ENCODE data around the gene LSM3.

DNA sequence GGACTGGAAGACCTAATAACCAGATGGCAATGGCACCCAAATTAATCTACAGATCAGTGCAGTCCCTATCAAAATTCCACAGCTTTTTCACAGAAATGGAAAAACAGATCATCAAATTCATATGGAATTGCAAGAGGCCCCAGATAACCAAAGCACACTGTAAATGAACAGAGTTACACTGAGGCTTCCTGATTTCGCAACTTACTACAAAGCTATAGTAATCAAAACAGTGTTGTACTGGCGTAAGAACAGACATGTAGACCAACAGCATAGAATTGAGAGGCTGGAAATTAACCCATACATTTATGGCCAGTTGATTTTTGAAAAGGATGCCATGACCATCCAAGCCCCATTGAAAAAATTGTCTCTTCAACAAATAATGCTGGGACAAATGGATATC is 16.4 kb upstream of the LSM3 start:
- TF ChIP-seq, protein P1, sequence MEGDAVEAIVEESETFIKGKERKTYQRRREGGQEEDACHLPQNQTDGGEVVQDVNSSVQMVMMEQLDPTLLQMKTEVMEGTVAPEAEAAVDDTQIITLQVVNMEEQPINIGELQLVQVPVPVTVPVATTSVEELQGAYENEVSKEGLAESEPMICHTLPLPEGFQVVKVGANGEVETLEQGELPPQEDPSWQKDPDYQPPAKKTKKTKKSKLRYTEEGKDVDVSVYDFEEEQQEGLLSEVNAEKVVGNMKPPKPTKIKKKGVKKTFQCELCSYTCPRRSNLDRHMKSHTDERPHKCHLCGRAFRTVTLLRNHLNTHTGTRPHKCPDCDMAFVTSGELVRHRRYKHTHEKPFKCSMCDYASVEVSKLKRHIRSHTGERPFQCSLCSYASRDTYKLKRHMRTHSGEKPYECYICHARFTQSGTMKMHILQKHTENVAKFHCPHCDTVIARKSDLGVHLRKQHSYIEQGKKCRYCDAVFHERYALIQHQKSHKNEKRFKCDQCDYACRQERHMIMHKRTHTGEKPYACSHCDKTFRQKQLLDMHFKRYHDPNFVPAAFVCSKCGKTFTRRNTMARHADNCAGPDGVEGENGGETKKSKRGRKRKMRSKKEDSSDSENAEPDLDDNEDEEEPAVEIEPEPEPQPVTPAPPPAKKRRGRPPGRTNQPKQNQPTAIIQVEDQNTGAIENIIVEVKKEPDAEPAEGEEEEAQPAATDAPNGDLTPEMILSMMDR (IDR thresholded peaks at IDR 0.05; ENCODE audit: insufficient read depth, low read length), result no peak
- TF ChIP-seq SPI1 (IDR thresholded peaks at IDR 0.05; ENCODE audit: borderline replicate concordance, low read depth) (no peak), GABPA (IDR thresholded peaks at IDR 0.05; ENCODE audit: low read depth) (no peak), POLR2AphosphoS5 (IDR thresholded peaks at IDR 0.05; ENCODE audit: low read depth) (no peak)
- TF ChIP-seq, protein P2, sequence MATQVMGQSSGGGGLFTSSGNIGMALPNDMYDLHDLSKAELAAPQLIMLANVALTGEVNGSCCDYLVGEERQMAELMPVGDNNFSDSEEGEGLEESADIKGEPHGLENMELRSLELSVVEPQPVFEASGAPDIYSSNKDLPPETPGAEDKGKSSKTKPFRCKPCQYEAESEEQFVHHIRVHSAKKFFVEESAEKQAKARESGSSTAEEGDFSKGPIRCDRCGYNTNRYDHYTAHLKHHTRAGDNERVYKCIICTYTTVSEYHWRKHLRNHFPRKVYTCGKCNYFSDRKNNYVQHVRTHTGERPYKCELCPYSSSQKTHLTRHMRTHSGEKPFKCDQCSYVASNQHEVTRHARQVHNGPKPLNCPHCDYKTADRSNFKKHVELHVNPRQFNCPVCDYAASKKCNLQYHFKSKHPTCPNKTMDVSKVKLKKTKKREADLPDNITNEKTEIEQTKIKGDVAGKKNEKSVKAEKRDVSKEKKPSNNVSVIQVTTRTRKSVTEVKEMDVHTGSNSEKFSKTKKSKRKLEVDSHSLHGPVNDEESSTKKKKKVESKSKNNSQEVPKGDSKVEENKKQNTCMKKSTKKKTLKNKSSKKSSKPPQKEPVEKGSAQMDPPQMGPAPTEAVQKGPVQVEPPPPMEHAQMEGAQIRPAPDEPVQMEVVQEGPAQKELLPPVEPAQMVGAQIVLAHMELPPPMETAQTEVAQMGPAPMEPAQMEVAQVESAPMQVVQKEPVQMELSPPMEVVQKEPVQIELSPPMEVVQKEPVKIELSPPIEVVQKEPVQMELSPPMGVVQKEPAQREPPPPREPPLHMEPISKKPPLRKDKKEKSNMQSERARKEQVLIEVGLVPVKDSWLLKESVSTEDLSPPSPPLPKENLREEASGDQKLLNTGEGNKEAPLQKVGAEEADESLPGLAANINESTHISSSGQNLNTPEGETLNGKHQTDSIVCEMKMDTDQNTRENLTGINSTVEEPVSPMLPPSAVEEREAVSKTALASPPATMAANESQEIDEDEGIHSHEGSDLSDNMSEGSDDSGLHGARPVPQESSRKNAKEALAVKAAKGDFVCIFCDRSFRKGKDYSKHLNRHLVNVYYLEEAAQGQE (IDR thresholded peaks at IDR 0.05; ENCODE audit: insufficient replicate concordance, low read depth), result no peak
